GM12878 (cell line): ENCODE measurements around the gene CDON. TPM values are rescaled to one million over a fixed set of nuclear protein-coding genes. Genes with fewer than 3 reads are reported as not detected.

Experiments
- HDAC2 ChIP-seq: fragments of 200-600 bp; sonication (generic); IDR thresholded peaks from 2 replicates; pipeline ENCODE4 v1.6.1; 2017
- HSF1 ChIP-seq: fragments of 150-350 bp; IDR thresholded peaks from 2 replicates; pipeline ENCODE4 v1.6.1; 2014; ENCODE audit warnings: mild to moderate bottlenecking, low read depth, low read length
- NKRF ChIP-seq: fragments of 450-650 bp; conservative IDR thresholded peaks from 2 replicates; pipeline ENCODE4 v1.6.1; 2017; ENCODE audit warnings: mild to moderate bottlenecking, moderate library complexity
- PML ChIP-seq: IDR thresholded peaks from 2 replicates; pipeline ENCODE4 v1.6.1; 2012; ENCODE audit warnings: low read length, inconsistent platforms
- PRDM15 ChIP-seq: fragments of 450-650 bp; formaldehyde crosslinking; IDR thresholded peaks from 2 replicates; pipeline ENCODE4 v1.4.0; 2020; ENCODE audit warnings: mild to moderate bottlenecking, moderate library complexity
- RCOR1 ChIP-seq: conservative IDR thresholded peaks from 2 replicates; pipeline ENCODE4 v1.6.1; 2012; ENCODE audit warnings: low read depth, low read length, improper control_type of control experiment
- RELB ChIP-seq: fragments of 450-650 bp; IDR thresholded peaks from 2 replicates; pipeline ENCODE4 v1.6.1; 2017; ENCODE audit warnings: low read depth, mild to moderate bottlenecking, moderate library complexity
- polyA plus RNA-seq, 11 experiments: library from polyadenylated mRNA; depleted of rRNA in 4 of 11; unstranded in 6 of 11; stranded (reverse) in 5 of 11; fragments of >200 nt; fragmentation: Nextera tagmentation in 4 of 11; fragmentation: Illumina TruSeq in 1 of 11; extraction: Ambion mirVana in 4 of 11; extraction: Trizol in 1 of 11; gene quantifications; 1 replicate in 1 of 11; 2 replicates in 10 of 11; pipeline versions ENCODE4 v1.2.1 to v1.2.3, GENCODE V29; 2011 to 2016; ENCODE audit warnings: inconsistent platforms in 2 of 11, missing spikeins in 2 of 11, low read depth in 1 of 11
- total RNA-seq, 4 experiments: library from RNA; depleted of rRNA in 3 of 4; stranded (reverse); fragments of >200 nt in 3 of 4; fragmentation: Illumina TruSeq in 1 of 4; extraction: Trizol in 1 of 4; gene quantifications; 2 replicates each; pipeline versions ENCODE4 v1.2.1 to v1.2.3, GENCODE V29; 2013 to 2021

CDON gene
- total and polyA plus RNA-seq, 10 of the 15 experiments (the other 5 are each of a cell fraction or from before 2014, with no cell fraction given): 0.07 to 4.2 (median 0.36) TPM

GRCh38 chr11:125935618-125936199 lies 127.0 kb downstream of the CDON start (continued):
- TF ChIP-seq PRDM15: no peak
- TF ChIP-seq NKRF: no peak
- TF ChIP-seq HDAC2: no peak
- no peak for TF ChIP-seq HSF1
- no peak for TF ChIP-seq PML
- TF ChIP-seq RCOR1: no peak
- no peak for TF ChIP-seq RELB
